CD4-positive, alpha-beta T cell treated with Interleukin-21 for 1 hour (primary cell): ENCODE data around the gene CRYBG2.
"Not testable (repeated sequence)": the region's sequence is repeated elsewhere in the genome, so short reads cannot be mapped to it uniquely, and the experiment has no call there.

Experiments
- DNase-seq: peaks from one replicate; pipeline ENCODE4 v3.0.0-alpha.2; 2020

CRYBG2 gene

DNA sequence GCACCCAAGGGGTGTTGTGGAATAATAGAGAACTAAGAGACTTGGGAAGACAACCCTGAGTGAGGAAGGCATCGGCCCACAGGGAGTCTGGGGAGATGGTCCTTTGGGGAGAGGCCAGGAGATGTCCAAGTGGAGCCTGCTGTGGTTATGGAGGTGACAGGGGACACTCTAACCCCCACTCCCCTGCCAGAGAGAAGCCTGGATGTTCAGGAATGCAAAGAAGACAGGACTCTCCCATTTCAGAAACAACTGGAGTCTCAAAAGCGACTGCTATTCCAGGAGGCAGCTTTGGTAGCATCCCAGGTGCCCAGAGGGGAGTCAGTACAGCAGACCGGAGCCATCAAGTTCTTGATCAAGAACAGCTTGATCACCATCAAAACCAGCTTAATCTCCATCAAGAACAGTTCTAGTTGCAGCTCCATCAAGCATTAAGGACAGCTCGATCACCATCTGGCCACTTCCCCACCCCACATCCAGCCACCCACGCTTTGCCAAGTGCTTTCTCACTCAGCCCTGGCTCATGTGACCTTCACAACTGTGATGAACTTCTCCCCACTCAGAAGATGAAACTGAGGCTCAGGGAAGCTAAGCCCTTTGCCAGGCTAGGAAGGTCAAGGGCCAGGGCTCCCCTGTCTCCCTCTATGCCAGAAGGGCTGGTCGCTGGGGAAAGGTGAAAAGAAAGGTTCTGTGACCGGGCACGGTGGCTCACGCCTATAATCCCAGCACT is 35.4 kb downstream of the CRYBG2 start:
- no peak for DNase-seq

DNA sequence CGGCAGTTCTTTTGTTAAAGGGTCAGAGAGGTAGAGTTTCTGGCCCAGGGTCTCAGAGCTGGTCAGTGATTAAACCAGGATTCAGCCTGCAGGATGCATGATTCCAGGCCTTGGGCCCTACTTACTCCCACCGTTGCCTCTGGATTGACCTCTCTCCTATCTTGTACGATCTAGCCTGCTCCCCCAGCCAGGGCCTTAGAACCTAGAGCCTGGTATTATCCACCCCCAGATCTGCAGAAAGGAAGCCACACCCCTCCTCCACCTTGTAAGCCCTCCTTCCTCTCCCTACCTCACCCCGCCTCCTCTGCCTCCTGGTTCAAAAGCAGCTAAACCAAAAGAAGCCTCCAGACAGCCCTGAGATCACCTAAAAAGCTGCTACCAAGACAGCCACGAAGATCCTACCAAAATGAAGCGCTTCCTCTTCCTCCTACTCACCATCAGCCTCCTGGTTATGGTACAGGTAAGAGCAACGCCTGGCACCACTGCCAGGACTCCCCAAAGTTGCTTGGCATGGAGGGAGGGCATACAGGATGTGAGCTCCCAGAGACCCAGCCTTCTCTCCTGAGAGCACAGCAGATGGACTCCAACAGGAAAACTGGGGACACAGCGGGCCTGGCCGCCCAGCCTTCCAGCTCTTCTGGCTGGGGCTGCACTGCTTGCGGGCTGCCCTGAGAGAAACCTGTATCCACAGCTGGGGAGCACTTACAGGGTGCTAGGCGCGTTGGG is 36.2 kb downstream of the CRYBG2 start, which contains the start of gene CD52:
Gene CD52 (plus strand): TSS at position 347 of the 726 bp plus-strand sequence. CDS start 60 bp downstream, at position 407.
- peak; percentile 84 for DNase-seq

DNA sequence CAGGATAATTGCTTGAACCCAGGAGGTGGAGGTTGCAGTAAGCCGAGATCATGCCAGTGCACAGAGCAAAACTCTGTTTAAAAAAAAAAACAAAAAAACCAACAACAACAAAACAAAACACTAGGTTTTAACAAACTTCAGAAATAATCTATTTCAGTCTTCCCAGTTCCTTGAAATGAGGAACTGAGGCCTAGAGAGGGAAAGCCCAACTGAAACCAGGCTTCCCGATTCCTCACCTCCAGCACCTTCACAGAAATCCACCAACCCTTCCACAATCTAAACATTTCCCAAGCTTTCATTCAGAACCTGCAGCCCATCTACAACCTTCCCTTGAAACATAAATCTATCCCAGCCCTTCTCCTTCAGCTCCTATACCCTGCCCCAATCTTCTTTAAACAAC is 36.8 kb downstream of the CRYBG2 start:
- DNase-seq, result no peak

DNA sequence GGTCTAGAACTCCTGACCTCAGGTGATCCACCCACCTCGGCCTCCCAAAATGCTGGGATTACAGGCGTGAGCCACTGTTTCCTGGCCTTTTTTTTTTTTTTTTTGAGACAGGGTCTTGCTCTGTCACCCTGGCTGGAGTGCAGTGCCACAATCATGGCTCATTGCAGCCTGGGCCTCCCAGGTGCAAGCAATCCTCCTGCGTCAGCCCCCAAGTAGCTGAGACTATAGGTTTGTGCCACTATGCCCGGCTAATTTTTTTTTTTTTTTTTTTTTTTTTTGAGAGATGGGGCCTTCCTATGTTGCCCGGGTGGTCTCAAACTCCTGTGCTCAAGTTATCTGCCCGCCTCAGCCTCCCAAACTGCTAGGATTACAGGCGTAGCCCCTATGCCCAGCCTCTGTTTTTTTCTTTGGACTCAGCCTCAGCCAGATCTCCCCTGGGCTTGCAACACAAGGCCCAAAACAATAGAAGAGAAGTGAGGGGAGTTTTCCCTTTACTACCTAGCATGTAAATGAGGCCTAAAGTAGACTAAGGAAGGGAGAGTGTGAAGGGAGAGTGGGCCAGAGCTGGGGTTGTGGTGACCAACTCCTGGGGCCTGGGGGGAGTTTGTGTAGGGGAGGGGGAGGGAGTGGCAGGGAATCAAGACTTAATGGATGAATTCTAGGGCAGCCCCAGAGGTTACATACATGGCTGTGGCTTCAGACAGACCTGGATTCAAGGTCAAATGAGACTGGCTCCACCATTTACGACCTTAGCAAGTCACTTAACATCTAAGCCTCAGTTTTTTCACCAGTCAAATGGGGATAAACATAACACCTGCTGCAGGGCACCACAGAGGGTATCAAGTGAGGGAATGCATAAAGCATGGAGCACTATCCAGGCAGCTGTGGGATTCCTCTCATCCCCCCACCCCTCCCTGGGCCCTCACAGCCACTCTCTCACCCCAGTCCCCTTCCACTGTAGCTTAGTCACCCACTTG is 37.8 kb downstream of the CRYBG2 start:
- DNase-seq, result no peak

DNA sequence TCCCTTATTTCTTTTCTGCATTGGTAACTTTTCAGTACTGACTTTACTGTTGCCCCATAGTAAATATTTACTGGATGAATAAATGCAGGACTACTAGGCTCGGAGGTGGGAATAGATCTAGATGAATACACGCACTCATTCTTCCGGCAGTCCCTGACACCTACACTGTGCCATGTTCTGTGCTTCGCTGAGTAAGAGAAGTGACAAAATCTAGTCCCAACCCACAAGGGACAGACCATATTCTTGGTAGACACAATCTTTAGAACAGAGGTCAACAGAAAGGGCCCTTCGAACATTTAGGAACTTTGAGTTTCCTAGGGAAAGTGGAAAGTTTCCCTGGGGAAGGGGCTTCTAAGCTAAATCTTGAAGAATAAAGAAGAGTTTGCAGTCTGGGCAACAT is 39.4 kb downstream of the CRYBG2 start:
- no peak for DNase-seq

DNA sequence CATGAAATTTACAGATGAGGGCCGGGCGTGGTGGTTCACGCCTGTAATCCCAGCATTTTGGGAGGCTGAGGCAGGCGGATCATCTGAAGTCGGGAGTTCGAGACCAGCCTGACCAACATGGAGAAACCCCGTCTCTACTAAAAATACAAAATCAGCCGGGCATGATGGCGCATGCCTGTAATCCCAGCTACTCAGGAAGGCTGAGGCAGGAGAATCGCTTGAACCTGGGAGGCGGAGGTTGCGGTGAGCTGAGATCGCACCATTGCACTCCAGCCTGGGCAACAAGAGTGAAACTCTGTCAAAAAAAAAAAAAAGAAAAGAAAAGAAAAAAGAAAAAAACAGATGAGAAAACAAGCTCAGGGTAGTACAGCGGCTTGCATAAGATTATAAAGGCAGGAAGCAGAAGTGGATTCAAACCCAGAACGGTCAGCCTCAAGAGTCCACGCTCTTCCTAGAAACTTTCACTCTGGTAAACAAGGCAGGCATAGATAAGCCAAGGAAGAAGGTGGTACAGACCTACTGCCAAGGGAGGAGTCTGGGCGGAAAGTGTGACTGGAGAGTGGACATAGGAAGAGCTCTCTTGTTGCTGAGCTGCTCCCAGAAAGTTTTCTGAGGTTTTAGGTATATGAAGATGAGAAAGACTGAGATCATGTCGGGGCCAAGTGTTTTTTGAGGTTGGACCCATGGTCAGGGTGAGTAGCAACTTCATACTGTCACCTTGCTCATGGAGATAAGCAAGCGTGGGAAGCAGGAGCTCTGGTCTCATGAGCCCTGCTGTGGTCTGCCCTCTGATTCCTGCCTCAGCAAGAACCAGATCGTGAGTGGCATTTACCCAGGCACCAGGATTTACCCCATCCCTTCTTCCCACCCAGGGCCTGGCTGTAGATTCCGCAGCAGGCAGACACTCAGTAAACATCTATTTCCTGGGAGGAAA is 45.7 kb downstream of the CRYBG2 start:
- not testable (repeated sequence) for DNase-seq

DNA sequence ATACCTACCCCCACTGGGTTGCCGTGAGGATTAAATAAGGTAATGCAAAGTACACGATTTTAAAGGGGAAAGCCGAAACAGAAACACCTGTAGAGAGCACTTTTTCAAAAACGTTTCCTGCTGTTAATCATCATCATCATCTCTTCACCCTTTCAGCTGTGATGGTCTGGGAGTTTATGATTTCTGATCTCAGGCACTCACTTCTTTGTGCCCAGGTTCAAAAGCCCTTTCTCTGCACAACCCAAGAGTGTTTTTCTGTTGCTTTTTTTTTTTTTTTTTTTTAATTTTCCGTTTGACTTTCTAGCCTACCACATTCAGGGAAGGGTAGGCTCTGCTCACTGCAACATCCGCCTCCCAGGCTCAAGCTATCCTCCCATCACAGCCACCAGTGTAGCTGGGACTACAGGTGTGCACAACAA is 46.6 kb downstream of the CRYBG2 start:
- DNase-seq, result peak; percentile 45

DNA sequence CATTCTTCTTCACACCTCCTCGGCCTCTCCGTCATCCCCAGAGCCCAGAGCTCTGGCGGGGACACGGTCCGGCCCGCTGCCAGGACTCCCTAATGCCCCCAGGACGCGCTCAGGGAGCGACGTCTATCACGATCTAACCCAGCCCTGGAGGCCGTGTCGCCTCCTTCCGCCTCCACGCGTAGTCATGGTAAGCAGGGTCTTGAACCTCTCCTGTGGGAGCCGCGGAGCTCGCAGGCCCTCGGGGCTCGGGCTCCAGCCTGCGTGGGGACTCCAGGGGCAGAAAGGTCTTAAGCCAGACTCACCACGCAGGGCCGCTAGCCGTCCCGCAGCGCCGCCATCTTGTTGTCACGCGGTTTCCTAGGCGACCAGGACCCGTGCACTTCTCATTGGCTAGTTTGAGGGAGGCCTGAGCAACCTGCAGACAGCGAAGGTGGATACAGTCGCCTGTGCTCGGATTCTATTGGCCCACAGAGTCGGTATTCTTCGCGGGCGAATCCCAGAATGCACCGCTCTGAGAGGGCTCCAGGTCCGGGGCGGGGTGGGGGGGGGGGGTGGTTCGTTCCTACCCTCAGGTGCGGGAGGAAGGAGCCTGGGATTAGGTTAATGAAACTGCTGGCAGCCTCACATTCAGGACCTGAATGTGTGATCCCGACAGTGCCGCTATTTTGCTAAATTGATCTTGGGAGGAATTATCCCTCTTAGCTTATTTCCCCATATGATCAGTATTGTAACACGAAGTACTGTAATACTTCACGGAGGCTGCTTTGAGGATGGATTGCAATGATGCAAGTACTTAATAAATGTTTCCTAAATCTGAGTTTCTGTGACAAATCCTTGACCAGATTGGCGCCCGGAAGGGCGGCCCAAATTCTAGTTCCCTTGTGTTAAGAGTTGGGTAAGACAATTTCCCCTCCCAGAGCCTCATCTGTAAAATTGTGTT is 47.4 kb downstream of the CRYBG2 start, which contains the start of gene UBXN11:
Gene UBXN11 (minus strand): TSS at position 347 of the 940 bp plus-strand sequence. CDS start 3,753 bp downstream, outside the sequence.
- DNase-seq, result peak; percentile 95

DNA sequence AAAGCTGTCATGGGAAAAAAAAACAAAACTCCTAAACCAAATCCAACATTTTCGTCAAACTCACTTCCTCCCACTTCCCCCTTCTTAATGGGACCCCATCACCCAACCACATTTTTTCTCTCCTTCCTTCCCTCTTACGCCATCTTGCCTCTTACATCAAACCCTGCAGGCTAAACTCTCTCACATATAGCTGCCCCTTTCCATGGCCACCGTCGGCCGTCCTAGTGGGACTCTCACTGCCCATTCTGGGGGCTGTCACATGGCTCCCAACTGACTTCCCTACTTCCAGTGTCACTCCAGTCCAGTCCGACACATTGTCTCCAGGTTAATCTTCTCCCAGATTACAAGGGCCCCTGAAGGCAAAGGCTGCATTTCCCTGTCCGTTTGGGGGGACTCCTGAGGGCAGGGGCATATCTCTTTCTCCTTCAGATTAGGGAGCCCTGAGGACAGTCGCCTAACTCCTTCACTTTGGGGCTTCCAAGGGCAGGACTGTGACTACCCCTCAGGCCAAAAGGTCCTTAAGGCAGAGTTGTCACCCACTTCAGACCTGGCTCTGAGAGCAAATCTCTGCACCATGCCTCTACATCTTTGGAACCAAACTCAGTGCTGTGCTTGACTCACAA is 48.2 kb downstream of the CRYBG2 start:
- DNase-seq, result no peak

DNA sequence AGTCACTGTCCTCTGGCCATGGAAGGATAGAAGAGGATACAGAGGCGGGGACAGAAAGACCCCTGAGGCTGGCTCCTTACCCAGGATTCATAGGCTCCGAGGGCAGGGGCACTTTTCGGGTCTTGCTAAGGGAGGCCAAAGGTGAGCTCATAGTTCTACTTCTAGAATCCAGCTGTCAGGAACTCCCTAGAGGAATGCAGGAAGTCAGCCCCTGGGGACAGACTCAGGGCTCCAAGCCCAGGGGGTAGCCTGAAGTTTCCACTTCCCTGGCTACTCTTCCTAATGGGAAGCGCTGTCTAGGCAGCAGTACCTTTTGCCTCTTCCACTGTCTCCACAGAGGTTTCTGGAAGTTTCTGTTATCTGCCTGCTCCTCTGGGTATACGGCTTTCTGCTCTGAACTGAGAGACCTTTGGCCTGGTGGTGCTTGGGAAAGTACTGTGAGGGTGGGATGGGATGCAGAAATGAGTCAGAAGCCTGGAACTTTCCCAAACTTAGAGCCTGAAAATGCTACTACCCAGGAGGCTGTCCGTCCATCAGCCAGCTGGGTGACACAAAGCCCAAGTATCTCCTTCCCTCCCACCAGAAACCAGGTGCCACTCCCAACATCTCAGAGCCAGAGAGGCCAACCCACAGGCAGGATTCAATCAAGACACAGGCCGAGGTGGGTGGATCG is 51.1 kb downstream of the CRYBG2 start:
- DNase-seq, result no peak

DNA sequence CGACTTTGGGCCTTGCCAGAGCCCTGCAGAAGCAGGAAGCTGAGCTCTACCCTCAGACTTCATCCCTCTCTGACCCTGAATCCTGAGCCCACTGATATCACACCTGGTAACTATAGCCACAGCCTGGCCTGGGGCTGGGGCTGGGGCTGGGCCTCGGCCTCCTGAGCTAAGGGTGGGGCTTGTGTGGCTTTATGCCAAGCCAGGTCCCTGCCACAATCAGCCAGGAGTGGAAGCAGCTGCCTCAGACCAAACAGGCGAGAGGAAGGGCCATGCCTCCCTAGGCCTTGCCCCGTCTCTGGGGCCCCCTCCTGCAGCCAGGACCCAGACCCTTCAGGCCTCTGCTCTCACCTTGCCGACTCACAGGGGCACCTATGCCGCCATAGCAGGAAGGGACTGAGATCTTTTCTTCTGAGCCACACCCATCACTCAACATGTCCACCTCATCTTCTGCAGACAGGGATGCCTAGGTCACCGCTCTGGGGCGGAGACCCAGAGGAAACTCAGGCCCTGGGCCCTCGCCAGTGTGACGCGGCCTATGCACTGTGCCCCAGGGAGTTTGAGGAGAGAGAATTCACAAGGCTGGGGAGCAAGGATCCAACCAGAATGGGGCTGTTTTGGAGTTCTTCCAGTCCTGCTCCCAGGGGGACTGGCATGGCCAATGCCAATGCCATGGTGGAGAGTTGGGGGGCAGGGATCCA is 53.2 kb downstream of the CRYBG2 start:
- DNase-seq, result no peak

DNA sequence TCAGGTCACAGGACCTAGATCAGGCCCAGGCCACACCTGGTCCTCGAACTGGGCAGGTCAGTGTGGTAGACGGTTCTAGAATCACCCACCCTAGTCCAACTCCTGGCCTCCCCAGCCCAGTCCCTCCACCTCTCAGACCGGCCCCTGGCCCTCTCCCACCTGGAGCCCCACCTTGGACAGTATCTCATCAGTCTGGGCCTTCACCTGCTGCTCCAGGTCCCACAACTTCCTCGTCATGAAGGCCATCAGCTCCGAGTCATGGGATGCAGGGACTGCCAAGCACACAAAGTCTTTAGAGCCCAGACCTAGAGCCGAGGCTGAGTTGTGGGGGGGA is 56.2 kb downstream of the CRYBG2 start:
- DNase-seq, result no peak

DNA sequence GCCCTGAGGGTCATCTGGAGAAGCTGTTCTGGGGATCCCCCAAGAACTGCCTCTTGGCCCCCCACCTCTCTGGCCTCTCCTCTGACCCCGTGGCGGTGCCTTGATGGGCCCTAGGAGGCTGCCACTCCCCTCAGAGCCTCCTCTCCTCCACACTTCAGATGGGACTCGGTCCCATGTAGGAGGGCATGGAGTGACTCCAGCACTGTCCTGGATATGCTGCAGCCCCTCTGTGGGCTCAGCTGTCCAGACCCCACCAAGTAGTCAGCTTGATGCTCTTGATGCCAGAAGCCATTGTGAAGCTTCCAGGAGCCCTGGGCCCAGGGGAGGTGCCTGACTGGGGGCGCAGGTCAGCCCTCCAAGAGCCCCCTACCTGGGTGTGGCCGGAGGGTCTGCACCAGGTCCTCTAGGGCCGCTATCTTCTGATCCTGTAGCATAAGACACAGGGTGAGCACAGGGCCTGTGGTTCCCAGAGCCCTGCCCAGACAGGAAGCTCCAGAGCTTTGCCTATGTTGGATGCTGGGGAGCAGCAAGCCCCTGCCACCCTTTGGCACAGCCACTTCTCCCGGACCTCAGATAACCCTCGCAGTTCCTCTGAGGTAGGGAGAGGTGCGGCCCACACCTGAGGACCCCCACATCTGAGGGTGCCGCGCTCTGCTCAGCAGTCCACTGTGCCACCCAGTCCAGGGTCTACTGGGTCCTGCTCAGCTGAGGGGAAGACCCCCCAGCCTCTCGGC is 56.7 kb downstream of the CRYBG2 start:
- no peak for DNase-seq

DNA sequence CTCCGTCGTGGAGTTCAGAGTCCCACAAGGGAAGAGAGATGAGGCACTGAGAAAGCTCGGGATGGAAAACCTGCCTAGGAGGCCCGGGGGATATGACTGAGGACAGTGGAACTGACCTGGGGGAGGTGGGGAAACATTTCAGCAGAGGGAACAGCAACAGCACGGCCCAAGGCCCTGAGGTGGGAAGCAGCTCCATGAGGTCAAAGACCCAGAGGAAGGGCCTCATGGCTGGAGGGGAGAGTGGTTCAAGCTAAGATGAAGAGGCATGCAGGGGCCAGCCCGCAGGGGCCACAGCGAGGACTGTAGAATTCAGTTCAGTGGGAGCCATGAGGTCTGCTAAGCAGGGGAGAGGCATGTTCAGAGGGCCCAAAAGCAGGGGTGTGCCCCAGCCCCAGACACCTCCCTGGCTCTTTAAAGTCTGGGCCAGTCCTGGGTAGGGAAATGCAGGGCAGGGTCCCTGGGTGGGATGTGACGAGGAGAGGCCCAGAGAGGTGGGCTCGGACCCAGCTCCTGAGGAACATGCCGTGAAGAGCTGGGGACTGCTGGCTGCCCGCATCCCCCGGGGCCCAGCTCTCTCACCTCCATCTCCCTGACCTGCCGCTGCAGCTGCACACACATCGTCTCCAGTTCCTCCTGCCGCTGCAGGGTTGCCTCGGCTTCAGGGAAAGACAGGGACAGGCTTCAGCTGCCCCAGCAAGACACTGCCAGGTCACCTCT is 57.4 kb downstream of the CRYBG2 start:
- DNase-seq, result no peak

DNA sequence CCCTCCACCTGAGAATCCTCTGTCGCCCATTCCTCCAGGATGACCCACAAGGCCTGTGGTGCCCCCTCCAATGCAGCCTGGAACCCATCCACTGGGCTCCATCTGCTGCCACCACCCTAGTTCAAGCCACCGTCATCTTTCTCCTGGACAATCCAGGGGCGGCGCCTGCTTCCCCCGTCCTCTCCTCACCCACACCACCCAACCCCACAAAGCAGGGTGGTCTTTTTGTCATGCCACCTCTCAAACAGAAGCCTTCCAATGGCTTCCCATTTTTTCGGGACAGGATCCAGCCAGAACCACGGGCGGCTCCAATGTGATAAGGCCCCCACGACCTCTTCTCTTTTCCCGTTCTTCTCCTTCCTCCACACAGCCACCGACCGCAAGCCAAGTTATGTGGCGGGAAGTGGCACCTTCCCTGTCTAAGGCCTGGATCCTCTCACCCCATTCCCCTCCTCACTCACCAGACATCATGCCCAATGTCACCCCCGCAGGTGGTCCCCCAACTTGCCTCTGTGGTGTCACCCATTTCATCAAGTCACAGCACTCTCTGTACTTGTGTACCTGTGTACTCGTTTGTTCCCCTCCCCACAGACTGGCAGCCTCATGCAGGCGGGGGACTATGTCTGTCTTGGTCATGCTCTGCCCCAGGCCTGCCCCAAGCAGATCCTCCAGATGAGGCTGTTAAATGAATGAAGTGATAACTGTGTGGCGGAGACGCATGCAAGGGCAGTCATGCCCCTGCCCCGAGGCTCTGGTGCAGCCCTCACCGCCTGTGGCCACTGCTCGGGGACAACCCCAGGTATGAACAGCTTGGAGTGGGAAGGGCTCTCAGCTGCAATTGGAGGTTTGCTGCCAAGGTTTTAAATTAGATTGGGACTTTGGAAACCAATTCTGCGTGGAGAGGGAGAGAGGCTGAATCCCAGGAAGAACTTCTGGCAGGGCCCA is 58.5 kb downstream of the CRYBG2 start:
- DNase-seq, result no peak

DNA sequence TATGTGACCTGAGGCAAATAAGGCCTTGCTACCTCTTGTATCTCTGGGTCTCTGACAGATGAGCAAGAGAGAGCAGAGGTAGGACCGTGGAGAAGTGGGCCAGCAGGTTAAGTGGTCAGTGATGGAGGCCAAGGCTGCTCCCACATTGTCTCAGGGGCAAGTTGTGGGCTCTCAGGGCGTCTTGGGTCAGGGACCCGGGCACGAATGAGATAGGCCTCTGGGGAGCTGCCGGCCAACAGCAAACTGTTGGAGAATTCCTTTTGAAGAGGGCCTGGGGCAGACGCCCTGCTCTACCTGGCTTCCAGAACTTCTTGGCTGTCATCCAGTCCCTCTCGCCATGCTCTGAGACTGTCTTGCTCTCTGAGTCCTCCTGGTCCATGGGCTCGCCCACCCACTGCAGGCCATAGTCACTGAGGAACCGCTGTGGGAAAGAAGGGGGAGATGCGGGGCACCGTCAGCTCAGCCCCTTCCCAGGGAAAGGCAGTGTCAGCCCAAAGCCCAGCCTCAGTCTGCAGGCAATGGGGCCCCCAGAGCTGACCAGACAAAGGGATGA is 59.9 kb downstream of the CRYBG2 start:
- no peak for DNase-seq
